ENCODE results near the gene POLN. TPM values are rescaled to one million over a fixed set of nuclear protein-coding genes. Genes with fewer than 3 reads are reported as not detected.

The POLN gene
- total RNA-seq, 2 donors from 2014 or later = 1.6 to 2.8 TPM

- intact Hi-C loops (cut with DNase I) = no loop called here
- H3K9ac ChIP-seq (ENCODE audit: low read depth in 2 of 2, low read length in 2 of 2) = no peak overlapping the region
- H3K4me1 ChIP-seq = peaks cover 3% of the 10 kb centered on the region
- no peak overlapping the region for H3K4me3 ChIP-seq
- TF ChIP-seq CTCF (IDR thresholded peaks at IDR 0.05) = no peak
- no peaks in the 10 kb centered on the region for H3K9me3 ChIP-seq
- H3K36me3 ChIP-seq = no peaks in the 10 kb centered on the region
- no peak for DNase-seq
- no peak overlapping the region for H3K27ac ChIP-seq
- peaks cover 36% of the 10 kb centered on the region for H3K27me3 ChIP-seq
Measured at GRCh38 chr4:2062808-2063524, 179.0 kb downstream of the POLN start.

GRCh38 chr4:2062168-2062807 lies 179.6 kb downstream of the POLN start:
- Histone ChIP-seq H3K9ac (ENCODE audit: low read depth in 2 of 2, low read length in 2 of 2) (no peak overlapping the region), H3K27me3 (peaks cover 43% of the 10 kb centered on the region), H3K4me3 (no peak overlapping the region), H3K4me1 (peaks cover 3% of the 10 kb centered on the region), H3K27ac (no peak overlapping the region), H3K9me3 (no peaks in the 10 kb centered on the region), H3K36me3 (no peaks in the 10 kb centered on the region)
- DNase-seq = no peak
- no peak for TF ChIP-seq CTCF (IDR thresholded peaks at IDR 0.05)
- intact Hi-C loops (cut with DNase I) = no loop called here

GRCh38 chr4:2061186-2062131 lies 180.5 kb downstream of the POLN start:
- intact Hi-C loops (cut with DNase I) = no loop called here
- TF ChIP-seq CTCF (IDR thresholded peaks at IDR 0.05) = no peak
- no peak for DNase-seq
- peaks cover 3% of the 10 kb centered on the region for H3K4me1 ChIP-seq
- H3K9ac ChIP-seq (ENCODE audit: low read depth in 2 of 2, low read length in 2 of 2) = no peak overlapping the region
- peaks cover 51% of the 10 kb centered on the region for H3K27me3 ChIP-seq
- no peaks in the 10 kb centered on the region for H3K36me3 ChIP-seq
- H3K4me3 ChIP-seq = no peak overlapping the region
- H3K9me3 ChIP-seq = no peaks in the 10 kb centered on the region
- no peak overlapping the region for H3K27ac ChIP-seq

GRCh38 chr4:2060611-2061185 lies 181.2 kb downstream of the POLN start:
- Histone ChIP-seq H3K9ac (ENCODE audit: low read depth in 2 of 2, low read length in 2 of 2) (no peak overlapping the region), H3K9me3 (no peaks in the 10 kb centered on the region), H3K27ac (no peak overlapping the region), H3K4me3 (no peak overlapping the region), H3K27me3 (peaks cover 55% of the 10 kb centered on the region), H3K36me3 (no peaks in the 10 kb centered on the region), H3K4me1 (peaks cover 3% of the 10 kb centered on the region)
- TF ChIP-seq CTCF (IDR thresholded peaks at IDR 0.05) = no peak
- intact Hi-C loops (cut with DNase I) = no loop called here
- no peak for DNase-seq
